HG03432 (cell line): Measurements from ENCODE around the gene BAX.
"Not testable (repeated sequence)": the region's sequence is repeated elsewhere in the genome, so short reads cannot be mapped to it uniquely, and the experiment has no call there.

Source experiments
- ATAC-seq: cut with Tn5 transposase; IDR thresholded peaks from one replicate; pipeline ENCODE4 v1.9.1; 2021; ENCODE audit warnings: mild to moderate bottlenecking, moderate library complexity; ENCODE audit not compliant: unreplicated experiment

Gene BAX

GRCh38 chr19:48954595-48955307 lies at the start of gene BAX:
Gene BAX (plus strand): TSS chr19:48954875. CDS start chr19:48954929, 54 bp downstream.
- peak; percentile 90 for ATAC-seq

GRCh38 chr19:48905664-48906063 lies 49.0 kb upstream of the BAX start:
- no peak for ATAC-seq

GRCh38 chr19:48906324-48906723 lies 48.4 kb upstream of the BAX start:
- ATAC-seq, result no peak

- no peak for ATAC-seq
These were observed 47.0 kb upstream of the BAX start for GRCh38 chr19:48907671-48908070.

GRCh38 chr19:48909424-48910077 lies 45.1 kb upstream of the BAX start:
- not testable (repeated sequence) for ATAC-seq

- no peak for ATAC-seq
These were observed 43.9 kb upstream of the BAX start for GRCh38 chr19:48910803-48911202.

- no peak for ATAC-seq
These were observed 41.4 kb upstream of the BAX start for GRCh38 chr19:48913114-48913889.

- ATAC-seq, result no peak
These were observed 40.5 kb upstream of the BAX start for GRCh38 chr19:48914181-48914580.

GRCh38 chr19:48915757-48916156 lies 38.9 kb upstream of the BAX start:
- no peak for ATAC-seq

GRCh38 chr19:48918071-48918470 lies 36.6 kb upstream of the BAX start:
- no peak for ATAC-seq

GRCh38 chr19:48918801-48919247 lies 35.9 kb upstream of the BAX start:
- ATAC-seq, result no peak

GRCh38 chr19:48919271-48919670 lies 35.4 kb upstream of the BAX start:
- ATAC-seq, result not testable (repeated sequence)

GRCh38 chr19:48920949-48921348 lies 33.7 kb upstream of the BAX start:
- ATAC-seq, result no peak

- ATAC-seq, result no peak
These were observed 32.8 kb upstream of the BAX start for GRCh38 chr19:48921721-48922500.

GRCh38 chr19:48922548-48923490 lies 31.9 kb upstream of the BAX start:
- no peak for ATAC-seq

- no peak for ATAC-seq
These were observed 29.3 kb upstream of the BAX start for GRCh38 chr19:48925240-48925843.

- ATAC-seq, result not testable (repeated sequence)
These were observed 28.8 kb upstream of the BAX start for GRCh38 chr19:48925890-48926289.

GRCh38 chr19:48926909-48927308 lies 27.8 kb upstream of the BAX start:
- no peak for ATAC-seq

GRCh38 chr19:48927692-48928091 lies 27.0 kb upstream of the BAX start:
- not testable (repeated sequence) for ATAC-seq
